HG03095 (cell line): ENCODE results near the gene AURKB.
"Not testable (repeated sequence)": the region's sequence is repeated elsewhere in the genome, so short reads cannot be mapped to it uniquely, and the experiment has no call there.

Source experiments
- ATAC-seq: cut with Tn5 transposase; IDR thresholded peaks from one replicate; pipeline ENCODE4 v1.9.1; 2021; ENCODE audit warnings: moderate library complexity; ENCODE audit not compliant: unreplicated experiment

Gene AURKB

GRCh38 chr17:8225813-8226535 is 15.6 kb upstream of the AURKB start:
- no peak for ATAC-seq

- ATAC-seq = no peak
Observed at GRCh38 chr17:8224891-8225812, 14.8 kb upstream of the AURKB start.

DNA sequence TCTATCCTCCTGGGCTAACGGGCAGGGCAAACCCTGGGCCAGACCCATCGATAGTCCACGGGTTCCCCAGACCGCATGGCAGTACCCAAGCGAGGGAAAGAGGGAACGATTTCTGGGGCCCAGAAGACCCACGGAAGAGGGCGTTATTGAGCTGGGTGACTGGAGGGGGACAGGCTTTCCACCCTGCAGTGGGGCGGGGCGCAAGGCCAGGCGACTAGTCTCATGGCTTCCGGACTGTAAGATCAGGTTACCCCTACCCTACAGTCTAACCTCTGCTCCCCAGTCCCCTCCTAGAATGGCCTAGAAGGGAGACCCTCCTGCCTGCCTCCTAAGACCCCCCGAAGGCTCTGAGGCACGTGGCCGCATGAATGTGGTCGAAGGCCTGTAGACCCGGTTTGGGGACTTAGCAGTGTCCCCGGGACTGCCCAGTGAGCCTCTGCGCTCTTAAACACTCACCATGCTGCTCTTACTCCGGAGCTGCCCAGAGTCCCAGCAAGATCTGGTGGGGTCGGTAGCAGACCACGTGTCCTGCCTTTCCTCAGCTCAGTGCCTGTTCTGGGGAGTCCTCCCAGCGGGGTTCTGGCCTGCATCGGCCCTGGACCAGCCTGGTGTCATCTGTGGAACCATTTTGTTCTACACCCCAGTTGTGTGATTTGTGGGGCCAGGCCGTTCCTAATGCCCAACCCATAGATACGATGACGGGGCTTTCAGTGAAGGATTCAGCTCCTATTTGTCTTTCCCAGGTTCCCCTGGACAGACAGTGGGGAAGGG is 13.2 kb upstream of the AURKB start:
- no peak for ATAC-seq

DNA sequence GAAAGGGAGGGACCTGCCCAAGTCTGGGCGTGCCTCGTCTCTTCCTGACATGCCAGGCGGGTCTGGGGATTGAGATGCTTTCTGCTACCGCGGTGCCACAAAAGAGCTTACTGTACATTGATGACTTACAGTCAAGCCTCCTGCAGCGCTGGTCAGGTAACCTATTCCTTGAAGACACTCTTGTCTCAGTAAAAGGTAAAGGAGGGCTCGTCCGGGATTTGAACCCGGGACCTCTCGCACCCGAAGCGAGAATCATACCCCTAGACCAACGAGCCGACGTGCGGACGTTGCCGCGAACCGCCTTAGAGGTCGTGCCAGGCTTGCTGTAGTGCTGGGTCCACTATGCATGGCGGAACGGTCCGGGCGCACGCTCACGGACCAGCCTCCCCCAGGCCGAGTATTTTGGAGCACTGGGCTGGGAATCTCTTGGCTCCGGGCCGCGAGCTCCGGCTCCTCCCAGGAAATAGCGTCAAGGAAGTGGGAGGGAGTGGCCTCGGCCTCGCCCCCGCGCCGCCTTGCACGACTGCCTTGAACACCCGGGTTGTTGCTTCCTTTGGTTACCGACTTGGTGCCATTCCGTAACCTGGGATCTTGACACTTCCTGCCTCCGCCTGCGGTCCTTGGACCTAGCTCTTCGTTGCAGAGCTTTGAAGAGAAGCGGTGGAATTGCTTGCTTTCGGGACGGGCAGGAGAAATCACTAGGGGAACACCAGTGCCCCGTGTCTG is 12.4 kb upstream of the AURKB start:
- ATAC-seq = peak; percentile 28

GRCh38 chr17:8222380-8222629 is 11.9 kb upstream of the AURKB start:
- ATAC-seq = no peak

DNA sequence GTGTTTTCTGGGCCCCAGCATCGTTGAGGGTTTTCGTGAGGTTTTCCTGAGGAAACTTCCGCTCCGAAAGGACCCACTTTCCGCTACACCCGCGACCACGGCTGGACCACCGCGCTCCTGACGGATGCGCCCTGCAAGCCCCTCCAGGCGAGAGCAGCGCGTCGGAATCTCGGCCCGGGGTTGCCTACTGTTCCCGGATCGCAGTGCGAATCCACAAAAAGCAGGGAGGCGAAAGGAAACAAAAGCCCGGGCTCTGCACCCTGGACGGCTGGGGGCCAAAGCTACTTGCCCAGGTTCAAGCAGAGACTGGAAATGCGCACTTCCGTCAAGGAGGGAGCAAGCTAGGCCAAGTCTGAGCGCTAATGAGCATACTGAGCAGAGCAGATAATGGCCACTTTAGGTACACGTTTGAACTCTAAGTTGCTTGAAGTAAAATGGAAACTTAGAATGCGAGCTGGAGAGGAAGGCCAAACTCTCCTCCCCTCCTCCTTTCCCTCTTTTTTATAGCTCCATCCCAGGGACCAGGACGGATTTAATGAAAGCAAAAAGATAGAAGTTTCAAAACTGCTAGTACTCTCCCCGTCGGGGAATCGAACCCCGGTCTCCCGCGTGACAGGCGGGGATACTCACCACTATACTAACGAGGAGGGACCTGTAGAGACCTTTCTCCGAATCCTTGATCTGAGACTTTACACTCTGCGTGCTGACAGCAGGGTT is 11.4 kb upstream of the AURKB start:
- ATAC-seq = peak; percentile 26

GRCh38 chr17:8220783-8221662 is 10.6 kb upstream of the AURKB start:
- ATAC-seq = no peak

- ATAC-seq = not testable (repeated sequence)
Observed at GRCh38 chr17:8214000-8214399, 3.6 kb upstream of the AURKB start.

DNA sequence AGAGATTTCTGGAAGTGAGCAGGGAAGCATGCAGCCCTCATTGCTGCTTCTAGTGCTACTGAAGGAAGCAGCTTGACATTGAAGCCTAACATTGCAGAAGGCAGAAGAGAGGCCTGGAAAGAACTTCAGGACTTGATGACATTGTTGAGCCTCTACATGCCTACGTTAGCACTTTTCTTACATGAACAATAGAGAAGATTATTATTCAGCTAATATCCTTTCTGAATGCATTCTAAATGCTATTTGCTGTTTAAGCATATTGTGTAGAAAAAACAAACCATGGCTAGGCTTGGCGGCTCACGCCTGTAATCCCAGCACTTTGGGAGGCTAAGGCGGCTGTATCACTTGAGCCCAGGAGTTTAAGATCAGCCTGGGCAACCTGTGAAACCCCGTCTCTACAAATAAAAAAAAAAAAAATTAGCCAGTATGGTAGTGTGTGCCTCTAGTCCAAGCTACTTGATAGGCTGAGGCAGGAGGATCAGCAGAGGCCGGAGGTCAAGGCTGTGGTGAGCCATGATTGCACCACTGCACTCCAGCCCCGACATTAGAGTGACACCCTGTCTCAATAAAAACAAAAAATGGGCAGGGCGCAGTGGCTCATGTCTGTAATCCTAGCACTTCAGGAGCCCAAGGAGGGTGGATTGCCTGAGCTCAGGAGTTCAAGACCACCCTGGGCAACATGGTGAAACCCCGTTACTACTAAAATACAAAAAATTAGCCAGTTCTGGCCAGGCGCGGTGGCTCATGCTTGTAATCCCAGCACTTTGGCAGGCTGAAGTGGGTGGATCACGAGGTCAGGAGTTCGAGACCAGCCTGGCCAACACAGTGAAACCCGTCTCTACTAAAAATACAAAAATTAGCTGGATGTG is 2.2 kb upstream of the AURKB start:
- ATAC-seq = no peak

DNA sequence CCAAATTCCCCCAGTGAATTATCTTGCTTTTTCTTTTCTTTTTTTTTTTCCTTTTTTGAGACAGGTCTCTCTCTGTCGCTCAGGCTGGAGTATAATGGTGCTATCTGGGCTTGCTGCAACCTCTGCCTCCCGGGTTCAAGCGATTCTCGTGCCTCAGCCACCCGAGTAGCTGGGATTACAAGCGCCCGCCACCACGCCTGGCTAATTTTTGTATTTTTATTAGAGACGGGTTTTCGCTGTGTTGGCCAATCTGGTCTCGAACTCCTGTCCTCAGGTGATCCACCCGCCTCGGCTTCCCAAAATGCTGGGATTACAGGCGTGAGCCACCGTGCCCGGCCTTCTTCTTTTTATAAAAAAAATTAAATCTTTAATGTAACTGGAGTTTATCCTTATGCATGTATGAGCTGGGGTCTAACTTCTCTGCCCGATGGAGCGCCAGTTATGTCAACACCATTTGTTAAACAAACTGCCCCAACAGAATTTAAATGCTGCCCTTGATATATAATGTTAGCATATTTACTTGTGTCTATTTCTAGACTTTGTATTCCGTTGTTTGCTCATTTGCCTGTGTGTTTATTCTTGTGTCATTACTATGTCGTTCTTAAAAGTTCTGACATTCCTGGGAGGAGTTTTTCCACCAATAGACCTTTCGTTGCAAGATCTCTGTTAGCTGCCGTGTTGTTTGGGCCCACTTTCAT is 535 bp upstream of the AURKB start:
- ATAC-seq = peak; percentile 3

DNA sequence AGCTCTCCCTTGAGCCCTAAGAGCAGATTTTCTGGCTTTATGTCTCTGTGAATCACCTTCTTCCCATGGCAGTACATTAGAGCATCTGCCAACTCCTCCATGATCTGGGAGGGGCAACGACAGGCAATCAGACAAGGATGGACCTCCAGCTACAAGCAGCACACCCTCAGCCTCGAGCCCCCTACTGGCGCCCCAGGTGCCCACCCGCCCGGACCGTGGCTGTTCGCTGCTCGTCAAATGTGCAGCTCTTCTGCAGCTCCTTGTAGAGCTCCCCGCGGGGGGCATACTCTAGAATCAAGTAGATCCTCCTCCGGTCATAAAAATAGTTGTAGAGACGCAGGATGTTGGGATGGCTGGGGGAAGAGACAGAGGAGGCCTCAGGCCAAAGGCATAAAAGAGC is 3.8 kb downstream of the AURKB start:
- no peak for ATAC-seq

DNA sequence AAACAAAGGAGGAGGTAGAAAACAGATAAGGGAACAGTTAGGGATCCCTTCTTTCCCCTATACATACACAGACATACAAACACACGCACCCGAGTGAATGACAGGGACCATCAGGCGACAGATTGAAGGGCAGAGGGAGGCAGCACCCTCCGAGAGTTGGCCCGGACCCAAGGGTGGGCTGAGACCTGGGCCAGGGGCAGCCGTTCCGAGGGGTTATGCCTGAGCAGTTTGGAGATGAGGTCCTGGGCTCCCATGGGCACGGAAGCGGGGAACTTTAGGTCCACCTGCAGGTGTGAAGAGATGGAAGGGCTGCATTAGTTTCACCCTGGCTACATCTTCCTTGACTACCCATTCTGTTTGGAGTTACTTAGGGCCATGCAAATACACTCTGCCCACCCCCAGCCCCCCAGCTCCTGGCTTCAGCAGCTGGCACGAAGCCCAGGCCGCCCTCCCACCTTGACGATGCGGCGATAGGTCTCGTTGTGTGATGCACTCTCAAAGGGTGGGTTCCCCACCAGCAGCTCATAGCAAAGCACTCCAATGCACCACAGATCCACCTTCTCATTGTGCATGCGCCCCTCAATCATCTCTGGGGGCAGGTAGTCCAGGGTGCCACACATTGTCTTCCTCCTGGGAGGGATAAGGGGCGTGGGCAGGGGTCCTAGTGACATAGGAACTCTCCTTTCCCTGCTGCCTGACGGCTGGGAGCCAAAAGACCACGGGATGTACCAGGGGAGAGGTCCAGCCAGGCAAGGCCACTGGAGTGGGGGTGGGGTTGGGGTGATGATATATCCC is 5.4 kb downstream of the AURKB start:
- no peak for ATAC-seq

DNA sequence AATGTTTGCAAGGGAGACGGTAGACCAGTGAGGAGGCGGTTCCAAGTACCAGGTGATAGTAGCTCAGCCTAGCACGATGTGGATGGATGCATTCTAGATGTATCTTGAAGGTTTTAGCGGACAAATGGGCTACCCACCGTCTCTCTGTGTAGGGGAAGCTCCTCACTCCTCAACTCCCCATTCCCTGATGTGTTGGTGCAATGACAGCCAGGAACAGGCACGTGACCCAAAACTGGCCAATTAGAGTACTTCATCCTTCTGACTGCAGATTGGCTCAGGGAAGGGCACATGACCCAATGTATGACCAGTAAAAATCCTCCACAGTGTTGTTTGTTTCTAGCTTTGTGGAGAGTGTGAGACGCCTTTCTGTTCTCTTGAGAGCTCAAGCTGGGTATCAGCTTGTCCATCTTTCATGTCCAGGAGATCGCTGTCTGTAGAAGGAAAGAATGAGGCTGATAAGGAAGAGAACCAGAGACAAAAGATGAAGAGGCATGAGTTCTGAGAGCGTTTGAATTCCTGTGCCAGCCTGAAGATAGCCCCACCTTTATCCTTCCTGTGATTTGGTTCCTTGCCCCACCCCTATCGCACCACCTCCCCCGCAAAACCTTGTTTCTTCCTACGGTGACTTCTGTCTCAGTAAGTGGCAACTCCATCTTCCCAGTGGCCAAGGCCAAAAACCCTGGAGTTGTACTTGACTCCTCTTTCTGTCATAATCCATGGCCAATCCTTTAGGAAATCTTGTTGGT is 18.1 kb downstream of the AURKB start:
- no peak for ATAC-seq

DNA sequence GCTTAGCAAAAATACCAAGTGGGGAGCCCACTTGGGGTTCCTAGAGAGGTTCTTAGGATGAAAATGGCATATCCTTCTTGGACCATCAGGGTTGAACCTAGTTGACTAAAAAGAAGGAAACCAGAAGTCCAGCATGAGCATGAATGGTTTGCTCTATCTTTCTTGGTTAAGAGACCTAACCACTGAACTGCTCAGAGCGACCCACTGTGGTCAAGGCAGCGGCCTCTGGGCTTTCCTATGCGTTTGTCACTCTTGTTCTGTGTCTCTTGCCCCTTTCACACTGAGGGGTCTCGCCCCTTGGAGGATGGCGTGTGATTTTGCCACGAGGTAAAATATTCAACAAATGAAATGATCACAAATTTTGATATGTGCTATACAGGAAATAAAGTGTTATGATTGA is 19.9 kb downstream of the AURKB start:
- ATAC-seq = no peak

DNA sequence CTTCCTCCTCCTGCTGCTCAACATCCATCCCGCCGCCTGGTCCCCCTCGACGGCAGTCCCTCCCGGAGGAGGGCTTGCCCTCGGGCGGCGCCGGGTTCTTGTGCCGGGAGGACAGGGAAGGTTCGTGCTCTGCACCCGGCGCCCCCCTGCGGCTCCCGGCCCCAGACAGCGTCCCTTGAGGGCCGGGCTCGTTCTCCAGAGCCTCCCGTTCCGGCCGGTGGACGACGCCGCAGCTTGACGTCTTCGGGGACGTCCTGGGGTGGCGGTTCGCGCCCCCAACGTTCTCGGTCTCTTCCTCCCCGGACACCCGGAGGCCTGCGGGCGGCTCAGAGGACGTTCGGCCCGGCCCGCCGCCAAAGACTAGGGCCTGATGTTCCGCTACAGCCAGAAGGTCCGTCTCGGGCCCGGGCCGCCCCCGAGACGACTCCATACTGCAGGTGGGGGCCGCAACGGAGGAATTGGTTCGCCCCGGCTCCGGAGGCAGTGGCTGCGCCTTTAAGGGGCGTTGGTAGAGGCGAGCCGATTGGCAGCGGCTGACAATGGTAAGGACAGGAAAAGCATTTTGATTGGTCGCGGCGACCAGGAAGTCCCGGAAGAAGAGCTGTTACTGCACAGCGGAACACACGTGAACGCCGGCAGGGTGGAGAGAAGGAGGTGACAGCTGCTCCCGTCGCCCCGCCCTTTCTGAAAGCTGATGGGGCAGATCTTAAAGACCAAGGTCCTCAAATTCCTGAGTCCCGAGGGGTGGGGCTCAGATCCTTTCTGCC is 20.5 kb downstream of the AURKB start, which contains the start of gene BORCS6:
Gene BORCS6, minus strand, starts transcription at position 470 of the 767 bp plus-strand sequence. Its CDS starts 40 bp downstream, at position 430.
- ATAC-seq = peak; percentile 44
